GM19395 (cell line): ENCODE results near the gene SREBF1.
"Not testable (repeated sequence)": the region's sequence is repeated elsewhere in the genome, so short reads cannot be mapped to it uniquely, and the experiment has no call there.

Experiments used
- ATAC-seq: cut with Tn5 transposase; IDR thresholded peaks from one replicate; pipeline ENCODE4 v1.9.1; 2021; ENCODE audit warnings: mild to moderate bottlenecking, moderate library complexity; ENCODE audit not compliant: unreplicated experiment

The SREBF1 gene

DNA sequence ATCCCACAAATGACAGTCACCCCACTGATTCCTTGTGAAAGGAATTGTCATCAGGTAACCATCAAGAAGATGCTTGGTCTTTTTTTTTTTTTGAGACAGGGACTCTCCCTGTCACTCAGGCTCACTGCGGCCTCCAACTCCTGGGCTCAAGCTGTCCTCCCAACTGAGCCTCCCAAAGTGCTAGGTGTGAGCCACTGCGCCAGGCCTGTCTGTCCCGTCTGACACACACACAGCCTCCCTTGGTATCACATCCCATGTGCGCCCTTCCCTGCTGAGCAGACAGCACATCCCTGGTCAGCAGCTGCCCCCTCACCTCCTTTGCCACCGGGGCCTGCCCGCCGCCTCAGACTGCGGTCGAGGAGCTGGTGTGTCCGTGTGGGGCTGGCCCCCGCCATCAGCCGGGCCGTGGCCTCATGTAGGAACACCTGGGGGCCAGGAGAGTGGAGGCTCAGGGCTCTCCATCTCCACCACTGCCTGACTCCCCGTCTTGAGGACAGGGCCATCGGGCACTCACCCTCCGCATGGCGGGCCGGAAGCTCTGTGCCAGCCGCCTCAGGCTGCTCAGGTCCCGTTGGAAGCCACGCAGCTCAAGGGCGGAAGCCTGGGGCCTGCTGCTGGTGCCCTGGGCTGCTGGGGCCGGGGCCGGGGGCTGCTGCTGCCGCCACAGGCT, 23.6 kb downstream of the SREBF1 start:
- no peak for ATAC-seq

DNA sequence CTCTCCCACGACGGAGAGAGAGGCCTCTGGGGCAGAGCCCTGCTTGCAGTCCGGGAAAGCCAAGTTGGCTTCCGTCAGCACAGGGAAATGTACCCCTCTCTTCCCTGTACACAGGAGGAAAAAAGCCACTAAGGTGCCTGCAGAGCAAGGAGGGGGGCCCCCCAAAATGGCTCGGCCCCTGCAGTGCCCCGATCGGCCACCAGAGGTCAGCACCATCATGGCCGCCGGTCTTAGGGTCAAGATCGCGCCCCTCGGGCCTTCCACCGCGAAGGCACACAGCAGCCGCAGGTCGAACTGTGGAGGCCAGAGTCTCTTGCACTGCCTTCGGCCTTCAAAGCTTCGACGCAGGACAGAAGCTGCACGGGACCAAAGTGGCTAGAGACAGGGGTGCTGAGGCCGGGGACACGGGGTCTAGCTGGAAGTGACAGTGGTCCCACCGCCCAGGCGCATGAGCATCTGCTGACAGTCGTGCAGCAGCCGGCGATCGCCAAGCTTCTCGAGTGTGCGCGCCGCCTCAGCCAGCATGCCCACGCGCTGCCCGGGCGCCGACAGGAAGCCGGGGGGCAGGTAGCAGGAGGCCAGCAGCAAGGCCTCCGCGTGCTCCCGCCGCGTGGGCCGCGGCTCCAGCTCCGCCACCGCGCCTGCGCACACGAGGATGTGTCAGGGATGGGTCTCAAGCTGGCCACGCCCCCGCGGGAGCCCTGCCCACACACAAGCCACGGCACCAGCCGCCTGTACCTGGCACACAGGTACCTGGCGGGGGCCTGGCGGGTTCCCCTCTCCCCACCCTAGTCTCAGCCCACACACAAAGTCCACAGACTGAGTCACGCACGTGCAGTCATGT, 24.4 kb downstream of the SREBF1 start:
- ATAC-seq = no peak

DNA sequence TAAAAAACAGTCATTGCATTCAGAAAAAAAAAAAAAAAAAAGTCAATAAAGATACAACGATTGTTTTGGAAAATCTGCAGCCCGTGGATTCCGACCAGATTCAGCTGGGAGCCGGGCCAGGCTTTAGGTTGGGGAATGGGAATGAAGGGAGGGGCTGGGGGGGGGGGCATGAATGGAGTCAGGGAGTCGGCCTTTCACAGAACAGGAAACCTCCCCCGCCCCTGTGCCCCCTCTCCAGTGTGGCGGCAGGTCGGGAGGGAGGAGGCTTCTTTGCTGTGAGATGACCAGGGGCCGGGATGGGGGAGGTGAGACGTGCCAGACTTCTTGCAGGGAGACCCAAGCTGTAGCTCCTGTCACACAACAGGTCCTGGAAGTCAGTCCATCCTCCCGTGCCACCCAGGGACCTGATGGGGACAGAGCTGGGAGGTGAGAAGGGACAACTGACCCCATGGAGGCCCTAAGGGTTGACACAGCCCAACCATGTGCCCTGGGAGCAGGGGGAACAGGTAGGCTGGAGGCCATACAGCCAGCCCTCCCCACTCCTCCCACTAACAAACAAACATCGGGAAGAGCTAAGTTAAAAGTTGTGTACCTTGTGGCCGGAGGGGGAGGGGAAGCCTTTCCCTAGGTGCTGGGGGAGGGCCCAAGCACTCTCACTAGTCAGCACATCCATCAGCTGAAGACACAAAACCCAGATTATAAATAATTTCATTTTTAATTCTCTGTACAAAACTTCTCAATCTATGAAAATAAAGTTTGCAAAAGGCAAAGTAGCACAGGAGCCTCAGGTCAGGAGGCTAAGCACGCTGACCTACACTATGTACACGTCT, 25.2 kb downstream of the SREBF1 start:
- no peak for ATAC-seq

DNA sequence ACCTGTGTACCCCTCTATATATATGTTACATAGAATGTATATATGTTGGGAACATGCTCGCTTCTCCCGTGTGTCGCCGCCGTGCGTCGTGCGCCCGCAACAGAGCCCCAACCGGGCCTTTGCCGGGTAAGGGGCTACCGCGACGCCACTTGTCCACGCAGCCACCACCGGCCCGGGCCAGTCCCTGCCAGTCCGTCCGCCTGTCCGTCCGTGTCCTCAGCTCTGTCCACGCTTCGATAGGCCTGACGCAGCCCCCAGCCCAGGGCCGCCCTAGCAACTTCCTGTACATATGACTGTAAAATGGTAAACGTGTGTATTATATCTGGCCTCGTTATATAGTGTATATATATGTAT, 25.9 kb downstream of the SREBF1 start:
- no peak for ATAC-seq

DNA sequence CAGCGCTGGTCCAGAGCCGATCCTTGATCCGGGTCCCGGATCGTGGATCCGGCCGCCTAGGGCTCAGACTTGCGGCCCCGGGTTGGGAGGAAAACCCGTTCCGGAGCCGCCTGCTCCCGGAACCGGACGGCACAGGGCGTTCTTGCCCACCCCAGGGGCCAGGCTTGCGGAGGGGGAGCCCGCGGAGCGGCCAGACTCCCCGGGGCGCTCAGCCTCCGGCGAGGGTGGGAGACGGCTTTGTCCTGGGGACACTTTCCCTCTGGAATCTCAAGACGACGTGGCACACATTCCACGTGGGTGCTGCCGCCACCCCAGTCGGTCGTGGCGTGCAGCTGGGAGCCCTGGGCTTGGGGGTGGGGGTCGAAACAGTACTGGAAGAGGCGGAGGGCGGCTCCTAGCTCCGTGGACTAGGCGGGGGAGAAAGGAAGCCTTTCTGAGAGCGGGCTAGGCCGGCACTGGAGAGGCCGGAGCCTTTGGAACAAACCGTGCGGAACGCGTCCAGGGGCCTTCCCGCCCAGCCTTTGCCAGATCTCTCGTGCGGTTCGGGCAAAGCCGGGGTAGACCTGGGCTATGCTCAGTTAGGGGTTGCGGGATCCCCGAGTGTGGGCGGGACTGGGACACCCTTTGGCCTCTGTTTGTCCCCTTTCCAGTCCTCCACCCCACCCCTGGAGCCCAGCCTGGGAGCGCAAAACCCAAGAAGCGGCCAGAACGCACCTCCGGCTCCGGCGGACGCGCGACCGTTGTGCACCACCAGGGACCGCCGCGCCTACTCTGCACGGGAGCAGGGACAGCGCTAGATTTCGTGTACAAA, 26.5 kb downstream of the SREBF1 start:
- no peak for ATAC-seq

DNA sequence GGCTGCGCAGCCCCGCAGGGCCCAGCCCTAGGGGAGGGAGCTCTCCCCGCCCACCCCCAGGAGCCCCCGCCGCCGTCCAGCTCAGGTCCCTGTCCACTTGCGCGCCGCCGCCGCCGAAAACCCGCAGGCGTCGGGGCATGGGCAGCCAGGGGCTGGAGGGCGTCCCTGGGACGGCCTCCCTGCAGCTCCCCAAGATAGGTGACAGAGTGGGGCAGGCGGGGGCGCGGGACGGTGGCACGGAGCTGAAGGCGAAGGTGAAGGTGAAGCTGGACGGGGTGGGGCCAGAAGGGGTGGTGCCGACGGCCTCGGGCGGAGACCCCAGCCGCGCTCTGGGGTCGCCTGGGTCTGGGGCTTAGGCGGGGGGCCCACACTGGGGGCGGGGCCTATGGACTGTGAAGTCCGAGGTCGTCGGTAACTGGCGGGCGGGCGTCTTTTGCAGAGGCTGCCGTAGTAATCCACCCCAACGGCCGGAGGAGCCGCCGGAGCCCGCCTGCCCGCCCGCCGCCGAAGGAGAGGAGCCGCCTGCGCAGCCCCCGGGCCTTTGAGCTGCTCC, 27.2 kb downstream of the SREBF1 start:
- ATAC-seq = no peak

DNA sequence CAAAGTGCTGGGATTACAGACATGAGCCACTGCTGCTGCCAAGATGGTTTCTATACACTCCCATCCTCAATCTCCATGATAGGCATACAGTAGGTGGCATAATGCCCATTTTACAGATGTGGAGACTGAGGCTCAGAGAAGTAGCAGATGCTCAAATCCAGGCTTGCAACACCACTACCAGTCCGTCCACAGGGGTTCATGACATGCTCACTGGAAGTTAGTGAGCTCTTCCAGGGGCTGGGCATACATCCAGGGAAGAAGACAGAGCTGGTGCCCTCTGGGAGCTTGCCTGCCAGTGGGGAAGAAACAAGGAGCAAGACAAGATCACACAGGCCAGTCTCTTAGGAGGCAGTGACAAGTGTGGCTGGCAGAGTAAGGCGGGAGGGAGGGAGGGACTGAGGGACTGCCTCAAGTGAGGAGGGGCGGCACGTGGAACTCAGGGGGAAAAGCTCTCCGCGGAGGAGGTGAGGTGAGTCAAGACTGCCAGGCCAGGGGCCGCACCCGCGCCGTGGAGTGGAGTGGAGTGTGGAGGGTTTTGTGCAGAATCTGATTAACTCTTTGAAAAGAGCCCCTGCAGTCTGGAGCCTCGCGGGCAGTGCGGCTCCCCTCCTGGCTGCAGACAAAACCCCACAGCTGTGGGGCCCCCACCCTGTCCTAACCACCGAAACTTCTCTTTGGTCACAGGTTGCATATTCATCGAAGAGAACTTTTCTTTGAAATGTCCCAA, 27.9 kb downstream of the SREBF1 start:
- ATAC-seq = peak; percentile 71

DNA sequence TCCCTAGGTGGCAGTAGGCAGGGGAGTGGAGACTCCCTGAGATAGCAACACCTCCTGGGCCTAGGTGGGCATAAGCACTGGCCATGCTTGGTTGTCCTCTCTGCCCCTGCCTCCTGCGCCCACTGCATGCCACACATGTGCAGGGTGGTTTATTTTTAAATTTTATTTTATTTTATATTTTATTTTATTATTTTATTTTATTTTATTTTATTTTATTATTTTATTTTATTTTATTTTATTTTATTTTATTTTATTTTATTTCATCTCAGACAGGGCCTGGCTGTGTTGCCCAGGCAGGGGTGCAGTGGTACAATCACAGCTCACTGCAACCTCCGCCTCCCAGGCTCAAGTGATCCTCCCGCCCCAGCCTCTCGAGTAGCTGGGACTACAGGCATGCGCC, 28.6 kb downstream of the SREBF1 start:
- not testable (repeated sequence) for ATAC-seq

DNA sequence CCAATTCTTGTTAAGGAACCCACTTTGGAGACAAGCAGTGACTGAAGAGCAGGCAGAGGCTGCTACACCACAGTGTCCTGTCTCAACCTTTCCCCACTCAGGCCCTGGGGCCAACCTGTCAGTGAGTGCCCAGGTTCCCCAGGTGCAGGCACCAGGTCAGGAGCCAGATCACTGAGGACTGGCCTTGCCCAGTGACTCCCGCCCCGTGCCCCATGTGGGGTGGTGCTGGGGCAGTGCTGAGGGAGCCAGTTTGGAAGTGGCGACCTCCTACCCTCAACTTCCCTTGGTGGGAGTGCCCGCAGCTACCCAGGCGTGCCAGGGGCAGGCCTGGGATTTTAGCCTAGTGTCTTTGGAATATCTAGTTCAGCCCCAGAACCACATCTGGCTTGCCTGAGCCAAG, 29.3 kb downstream of the SREBF1 start:
- ATAC-seq = no peak

DNA sequence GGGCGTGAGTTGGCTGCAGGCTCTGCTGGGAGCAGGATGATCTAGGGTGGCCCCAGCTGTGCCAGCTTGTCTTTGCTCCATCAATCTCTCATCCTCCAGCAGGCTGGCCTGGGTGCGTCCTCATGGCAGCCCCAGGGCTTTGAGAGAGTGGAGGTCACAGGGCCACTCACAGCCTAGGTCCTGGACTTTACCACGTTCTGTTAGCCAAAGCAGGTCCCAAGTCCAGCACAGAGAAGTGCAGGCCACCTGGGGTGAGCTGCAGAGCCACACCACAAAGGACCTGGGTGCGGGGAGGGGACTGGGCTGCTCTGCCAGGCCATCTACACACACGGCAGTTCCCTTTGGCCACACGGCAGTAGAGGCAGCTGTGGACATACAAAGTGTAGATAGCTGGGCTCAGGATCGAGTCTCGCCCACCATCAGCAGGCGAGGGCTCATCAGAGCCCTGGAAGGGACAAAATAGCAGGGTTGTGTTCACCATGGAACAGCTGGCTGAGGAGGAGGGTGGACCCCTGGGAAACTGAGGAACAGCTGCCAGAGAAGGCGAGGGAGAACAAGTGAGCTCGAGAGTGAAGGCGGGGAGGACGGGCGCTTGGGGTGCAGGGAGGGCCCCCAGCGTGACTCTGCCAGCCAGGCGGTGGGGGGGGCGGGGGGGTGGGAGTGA, 30.0 kb downstream of the SREBF1 start:
- ATAC-seq = no peak

DNA sequence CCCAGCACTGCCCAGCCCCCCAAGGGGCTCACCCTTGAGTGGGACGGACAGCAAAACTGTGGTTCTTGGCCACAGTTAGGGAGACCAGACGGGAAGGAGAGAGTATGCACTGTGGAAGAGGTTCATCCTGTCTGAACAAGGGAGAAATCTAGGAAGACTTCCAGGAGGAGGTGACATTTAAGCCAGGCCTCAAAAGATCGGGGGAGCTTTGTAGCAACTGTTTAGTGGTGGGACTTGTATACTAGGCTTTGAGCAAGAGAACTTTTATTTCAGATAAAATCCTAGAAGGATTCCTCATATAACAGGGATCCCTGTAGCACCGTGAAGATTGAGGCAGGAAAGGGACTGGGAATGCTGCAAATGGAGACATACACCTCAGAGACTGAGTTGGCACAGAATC, 30.8 kb downstream of the SREBF1 start:
- no peak for ATAC-seq

DNA sequence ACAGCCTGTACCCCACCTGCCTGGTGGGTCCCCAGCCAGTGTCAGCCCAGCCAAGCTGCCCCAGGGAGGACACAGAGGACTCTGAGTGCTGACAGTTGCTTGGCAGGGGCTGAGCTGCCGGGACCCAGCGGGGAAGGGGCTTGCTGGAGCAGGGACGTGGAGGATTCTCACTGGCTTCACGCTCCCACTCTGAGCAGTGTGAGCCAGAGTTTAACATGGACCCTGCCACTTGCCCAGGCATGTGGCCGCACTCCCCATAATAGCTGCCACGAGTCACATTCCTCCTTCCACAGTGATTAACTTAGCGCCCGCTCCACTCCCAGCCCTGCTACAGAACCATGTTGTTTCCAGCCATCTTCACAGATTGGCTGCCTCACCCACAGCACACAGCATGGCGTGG, 31.2 kb downstream of the SREBF1 start:
- ATAC-seq = no peak

DNA sequence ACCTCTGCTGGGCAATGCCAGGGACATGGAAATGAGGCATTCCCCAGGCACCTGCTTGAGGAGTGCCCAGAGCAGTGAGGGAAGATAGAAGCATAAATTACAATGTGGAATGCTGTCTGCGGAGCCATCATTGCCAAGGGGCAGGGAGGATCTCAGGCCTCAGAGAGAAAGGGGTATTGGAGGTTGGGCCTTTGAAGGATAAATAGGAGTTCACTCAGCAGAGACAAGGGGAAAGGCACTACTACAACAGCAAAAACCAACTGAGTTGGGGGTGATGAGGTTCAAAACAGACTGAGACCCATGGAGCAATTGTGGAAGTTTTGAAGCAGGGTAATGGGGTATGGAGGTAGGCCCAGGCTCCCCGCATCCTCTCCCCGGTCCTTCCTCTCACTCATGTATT, 32.8 kb downstream of the SREBF1 start:
- ATAC-seq = no peak

DNA sequence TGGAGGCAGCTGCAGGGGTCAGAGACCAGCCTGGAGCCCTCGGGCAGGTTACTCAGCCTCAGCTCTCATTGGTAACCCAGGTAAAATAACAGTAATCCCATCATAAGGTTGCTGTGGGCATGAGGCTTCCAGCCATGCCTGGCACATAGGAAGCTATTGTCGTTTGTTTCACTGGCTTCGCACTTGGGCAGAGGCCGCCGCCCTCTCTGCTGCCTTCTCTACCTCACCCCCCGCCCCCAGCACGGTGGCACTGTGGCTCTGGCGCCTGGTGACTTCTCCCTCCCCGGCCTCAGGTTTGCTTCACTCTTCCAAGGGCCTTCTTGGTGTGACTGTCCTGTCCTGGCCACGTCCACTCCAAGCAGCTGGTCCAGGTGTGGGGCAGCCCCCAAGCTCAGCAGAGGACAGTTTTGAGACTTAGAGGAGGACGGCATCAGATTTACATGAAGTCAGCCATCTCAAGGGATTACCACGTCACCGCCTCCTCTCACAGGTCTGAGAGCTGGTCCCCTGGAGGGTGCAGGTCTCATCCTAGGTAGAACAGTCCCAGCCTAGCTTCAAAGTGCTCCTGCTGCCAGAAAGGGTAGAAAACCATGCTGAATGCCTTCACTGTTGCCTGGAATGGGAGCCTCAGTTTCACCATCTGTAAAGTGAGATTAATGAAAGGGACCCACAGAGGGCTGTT, 34.8 kb downstream of the SREBF1 start:
- ATAC-seq = no peak

DNA sequence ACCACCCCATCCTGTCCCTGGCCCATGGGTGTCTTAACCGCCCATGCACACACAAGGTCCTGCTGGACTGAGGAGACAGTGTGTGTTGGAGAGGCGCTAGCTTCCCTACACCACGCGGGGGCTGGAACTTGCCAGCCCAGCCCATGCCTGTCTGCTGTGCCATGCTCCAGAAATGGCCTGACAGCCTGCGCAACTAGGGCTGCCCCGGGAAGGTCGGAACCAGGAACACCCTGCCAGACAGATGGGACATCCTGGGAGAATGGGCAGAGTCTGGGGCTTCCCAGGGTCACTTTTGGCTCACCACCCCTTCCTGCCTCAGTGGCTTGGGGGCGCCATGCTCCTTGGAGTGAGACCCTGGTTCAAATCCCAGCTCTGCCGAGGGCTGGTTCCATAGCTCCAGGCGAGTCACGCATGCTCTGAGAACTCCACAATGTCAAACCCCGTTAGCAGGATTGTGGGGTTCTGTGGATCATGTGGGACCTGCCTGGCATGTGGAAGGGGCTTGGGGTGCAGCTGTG, 36.2 kb downstream of the SREBF1 start:
- no peak for ATAC-seq

DNA sequence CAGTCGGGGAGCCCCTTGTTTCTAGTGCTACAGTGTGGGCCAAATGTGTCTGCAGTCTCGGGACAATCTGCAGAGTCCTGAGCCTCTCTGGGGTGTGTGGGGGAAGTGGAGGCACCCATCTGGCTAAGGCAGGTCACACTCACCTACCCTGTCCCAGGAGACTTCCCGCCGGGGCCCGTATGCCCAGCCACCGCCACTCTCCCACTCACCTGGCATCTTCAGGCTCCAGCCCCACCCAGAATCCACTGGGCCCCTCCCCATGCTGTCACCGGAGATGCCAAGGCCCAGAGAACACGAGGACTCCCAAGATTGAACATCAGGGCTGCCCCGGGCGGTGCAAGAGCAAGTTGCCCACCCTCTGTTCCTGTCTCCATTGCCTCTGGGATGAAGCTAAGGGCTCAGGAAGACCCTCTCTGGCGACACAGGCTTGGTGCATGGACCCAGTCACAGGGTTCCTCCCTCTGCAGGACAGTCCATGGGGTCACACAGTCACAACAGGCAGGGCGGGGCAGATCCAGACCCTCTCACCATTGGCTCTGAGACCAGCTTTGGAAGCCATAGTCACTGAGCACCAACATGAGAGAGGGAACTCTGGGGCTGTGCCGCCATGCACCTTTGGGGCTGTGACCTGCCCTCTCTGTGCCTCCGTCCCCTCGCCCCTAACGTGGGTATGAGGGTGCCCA, 38.1 kb downstream of the SREBF1 start:
- ATAC-seq = no peak

DNA sequence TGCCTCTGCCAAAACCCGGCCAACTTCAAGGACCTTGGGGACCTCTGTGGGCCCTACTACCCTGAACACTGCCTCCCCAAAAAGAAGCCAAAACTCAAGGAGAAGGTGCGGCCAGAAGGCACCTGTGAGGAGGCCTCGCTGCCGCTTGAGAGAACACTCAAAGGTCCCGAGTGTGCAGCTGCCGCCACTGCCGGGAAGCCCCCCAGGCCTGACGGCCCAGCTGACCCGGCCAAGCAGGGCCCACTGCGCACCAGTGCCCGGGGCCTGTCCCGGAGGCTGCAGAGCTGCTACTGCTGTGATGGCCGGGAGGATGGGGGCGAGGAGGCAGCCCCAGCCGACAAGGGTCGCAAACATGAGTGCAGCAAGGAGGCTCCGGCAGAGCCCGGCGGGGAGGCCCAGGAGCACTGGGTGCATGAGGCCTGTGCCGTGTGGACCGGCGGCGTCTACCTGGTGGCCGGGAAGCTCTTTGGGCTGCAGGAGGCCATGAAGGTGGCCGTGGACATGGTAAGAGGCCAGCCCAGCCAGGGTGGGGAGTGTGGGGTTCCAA, 38.7 kb downstream of the SREBF1 start:
- no peak for ATAC-seq
